ENCODE results near the gene ZNF497. TPM values are rescaled to one million over a fixed set of nuclear protein-coding genes. Genes with fewer than 3 reads are reported as not detected.

ZNF497 gene
- total and polyA plus RNA-seq, 2 of the 13 experiments (the other 11 are each of a cell fraction or from before 2014, with no cell fraction given): 1.5 to 1.9 TPM

DNA sequence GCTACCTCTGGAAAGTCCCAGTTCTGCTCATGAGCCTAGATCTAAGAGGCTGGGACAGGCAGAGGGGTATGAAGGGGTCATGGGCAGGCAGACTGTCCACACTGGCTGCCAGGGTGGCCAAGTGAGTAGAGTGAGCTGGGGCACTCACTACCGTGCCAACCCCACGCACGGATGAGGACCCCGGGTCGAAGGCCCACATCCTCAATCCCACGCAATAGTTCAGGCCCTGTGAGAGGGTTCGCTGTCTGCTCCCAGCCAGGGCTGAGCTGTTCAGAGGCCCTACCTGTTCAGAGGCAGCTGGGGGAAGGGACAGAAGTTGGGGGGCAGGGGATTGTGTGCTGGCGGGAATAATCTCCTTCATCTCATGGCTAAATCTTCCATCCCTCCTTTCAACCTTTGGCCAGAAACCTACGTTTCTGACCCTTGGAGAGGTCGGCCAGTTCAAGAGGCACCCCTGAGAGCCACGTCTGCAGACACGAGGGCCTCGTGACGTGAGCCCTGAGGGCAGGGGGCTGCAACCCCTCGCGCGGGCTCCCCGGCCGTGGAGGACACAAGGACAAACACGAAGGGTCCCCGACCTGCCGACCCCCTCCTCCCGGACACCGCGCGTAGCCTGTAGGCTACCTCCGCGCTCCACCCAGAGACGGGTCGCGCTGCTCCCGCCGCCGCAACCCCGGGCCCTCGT is 23.5 kb upstream of the ZNF497 start (continued):
- no peak for TF ChIP-seq ATF1 (CRISPR knock-in tag; IDR thresholded peaks at IDR 0.05)
- TF ChIP-seq ZNF674 (CRISPR knock-in tag; IDR thresholded peaks at IDR 0.05; ENCODE audit: low read depth): no peak
- TF ChIP-seq ARHGAP35 (CRISPR knock-in tag; IDR thresholded peaks at IDR 0.05; ENCODE audit: borderline replicate concordance): no peak; the same call in 1 of the 2 replicates
- TF ChIP-seq, protein P1, sequence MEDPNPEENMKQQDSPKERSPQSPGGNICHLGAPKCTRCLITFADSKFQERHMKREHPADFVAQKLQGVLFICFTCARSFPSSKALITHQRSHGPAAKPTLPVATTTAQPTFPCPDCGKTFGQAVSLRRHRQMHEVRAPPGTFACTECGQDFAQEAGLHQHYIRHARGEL (CRISPR knock-in tag; IDR thresholded peaks at IDR 0.05): 0 out of 2 replicates have a peak, but pooled peaks have one; percentile 24
- TF ChIP-seq ZSCAN9 (CRISPR knock-in tag; IDR thresholded peaks at IDR 0.05; ENCODE audit: borderline replicate concordance): no peak
- TF ChIP-seq ZNF234 (CRISPR knock-in tag; conservative IDR thresholded peaks at IDR 0.05): 0 out of 2 replicates have a peak, but pooled peaks have one; percentile 78
- no peak for TF ChIP-seq ZBTB3 (CRISPR knock-in tag; IDR thresholded peaks at IDR 0.05; ENCODE audit: borderline replicate concordance, low read depth)
- no peak for TF ChIP-seq SP1 (IDR thresholded peaks at IDR 0.05)
- no peak for TF ChIP-seq SP1 (CRISPR knock-in tag; IDR thresholded peaks at IDR 0.05)
- TF ChIP-seq, protein P2, sequence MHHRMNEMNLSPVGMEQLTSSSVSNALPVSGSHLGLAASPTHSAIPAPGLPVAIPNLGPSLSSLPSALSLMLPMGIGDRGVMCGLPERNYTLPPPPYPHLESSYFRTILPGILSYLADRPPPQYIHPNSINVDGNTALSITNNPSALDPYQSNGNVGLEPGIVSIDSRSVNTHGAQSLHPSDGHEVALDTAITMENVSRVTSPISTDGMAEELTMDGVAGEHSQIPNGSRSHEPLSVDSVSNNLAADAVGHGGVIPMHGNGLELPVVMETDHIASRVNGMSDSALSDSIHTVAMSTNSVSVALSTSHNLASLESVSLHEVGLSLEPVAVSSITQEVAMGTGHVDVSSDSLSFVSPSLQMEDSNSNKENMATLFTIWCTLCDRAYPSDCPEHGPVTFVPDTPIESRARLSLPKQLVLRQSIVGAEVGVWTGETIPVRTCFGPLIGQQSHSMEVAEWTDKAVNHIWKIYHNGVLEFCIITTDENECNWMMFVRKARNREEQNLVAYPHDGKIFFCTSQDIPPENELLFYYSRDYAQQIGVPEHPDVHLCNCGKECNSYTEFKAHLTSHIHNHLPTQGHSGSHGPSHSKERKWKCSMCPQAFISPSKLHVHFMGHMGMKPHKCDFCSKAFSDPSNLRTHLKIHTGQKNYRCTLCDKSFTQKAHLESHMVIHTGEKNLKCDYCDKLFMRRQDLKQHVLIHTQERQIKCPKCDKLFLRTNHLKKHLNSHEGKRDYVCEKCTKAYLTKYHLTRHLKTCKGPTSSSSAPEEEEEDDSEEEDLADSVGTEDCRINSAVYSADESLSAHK (CRISPR knock-in tag; IDR thresholded peaks at IDR 0.05; ENCODE audit: borderline replicate concordance): no peak
- TF ChIP-seq, protein P3, sequence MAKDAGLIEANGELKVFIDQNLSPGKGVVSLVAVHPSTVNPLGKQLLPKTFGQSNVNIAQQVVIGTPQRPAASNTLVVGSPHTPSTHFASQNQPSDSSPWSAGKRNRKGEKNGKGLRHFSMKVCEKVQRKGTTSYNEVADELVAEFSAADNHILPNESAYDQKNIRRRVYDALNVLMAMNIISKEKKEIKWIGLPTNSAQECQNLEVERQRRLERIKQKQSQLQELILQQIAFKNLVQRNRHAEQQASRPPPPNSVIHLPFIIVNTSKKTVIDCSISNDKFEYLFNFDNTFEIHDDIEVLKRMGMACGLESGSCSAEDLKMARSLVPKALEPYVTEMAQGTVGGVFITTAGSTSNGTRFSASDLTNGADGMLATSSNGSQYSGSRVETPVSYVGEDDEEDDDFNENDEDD (CRISPR knock-in tag; IDR thresholded peaks at IDR 0.05; ENCODE audit: borderline replicate concordance): no peak
- peak; percentile 94; the same call in 1 of the 2 replicates for TF ChIP-seq RARG (CRISPR knock-in tag; IDR thresholded peaks at IDR 0.05; ENCODE audit: low read depth)
- TF ChIP-seq ELF3 (CRISPR knock-in tag; IDR thresholded peaks at IDR 0.05): no peak
- TF ChIP-seq EHMT2 (IDR thresholded peaks at IDR 0.05; ENCODE audit: borderline replicate concordance, low read depth, low read length): no peak
- no peak for TF ChIP-seq SP2 (CRISPR knock-in tag; IDR thresholded peaks at IDR 0.05)
- no peak for TF ChIP-seq ZFAT (CRISPR knock-in tag; conservative IDR thresholded peaks at IDR 0.05)
- TF ChIP-seq, protein P4, sequence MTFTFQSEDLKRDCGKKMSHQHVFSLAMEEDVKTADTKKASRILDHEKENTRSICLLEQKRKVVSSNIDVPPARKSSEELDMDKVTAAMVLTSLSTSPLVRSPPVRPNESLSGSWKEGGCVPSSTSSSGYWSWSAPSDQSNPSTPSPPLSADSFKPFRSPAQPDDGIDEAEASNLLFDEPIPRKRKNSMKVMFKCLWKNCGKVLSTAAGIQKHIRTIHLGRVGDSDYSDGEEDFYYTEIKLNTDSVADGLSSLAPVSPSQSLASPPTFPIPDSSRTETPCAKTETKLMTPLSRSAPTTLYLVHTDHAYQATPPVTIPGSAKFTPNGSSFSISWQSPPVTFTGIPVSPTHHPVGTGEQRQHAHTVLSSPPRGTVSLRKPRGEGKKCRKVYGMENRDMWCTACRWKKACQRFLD (CRISPR knock-in tag; IDR thresholded peaks at IDR 0.05; ENCODE audit: borderline replicate concordance): 0 out of 2 replicates have a peak, but pooled peaks have one; percentile 28
- 0 out of 2 replicates have a peak, but pooled peaks have one; percentile 69 for TF ChIP-seq ZNF383 (CRISPR knock-in tag; IDR thresholded peaks at IDR 0.05; ENCODE audit: borderline replicate concordance)
- TF ChIP-seq ZNF724P (CRISPR knock-in tag; IDR thresholded peaks at IDR 0.05; ENCODE audit: borderline replicate concordance): no peak
- TF ChIP-seq RNF2 (conservative IDR thresholded peaks at IDR 0.05; ENCODE audit: low read depth): no peak
- no peak for TF ChIP-seq TOE1 (CRISPR knock-in tag; IDR thresholded peaks at IDR 0.05)
- TF ChIP-seq MTA1 (CRISPR knock-in tag; IDR thresholded peaks at IDR 0.05; ENCODE audit: borderline replicate concordance): peak; percentile 80; the same call in 1 of the 2 replicates
- TF ChIP-seq TBX2 (CRISPR knock-in tag; IDR thresholded peaks at IDR 0.05; ENCODE audit: borderline replicate concordance): no peak
- no peak for TF ChIP-seq ZKSCAN5 (CRISPR knock-in tag; IDR thresholded peaks at IDR 0.05)
